IMR-90 (cell line): ENCODE data around the gene DEDD2. TPM values are rescaled to one million over a fixed set of nuclear protein-coding genes. Genes with fewer than 3 reads are reported as not detected.

Experiments used
- ATAC-seq: fragments of 200-7000 bp; cut with Tn5 transposase; 2 replicates; pipeline ENCODE4 v1.9.1; 2020; ENCODE audit warnings: low read depth, mild to moderate bottlenecking, moderate library complexity
- BruUV-seq: library from RNA; stranded (reverse); fragments of 400-500 nt; replicated peaks from 2 replicates; lab custom pipeline; 2021; lab: Mats Ljungman, UMichigan
- CTCF ChIA-PET: fragments of 300-600 bp; formaldehyde crosslinking; extraction: SDS; loops from one replicate; lab custom pipeline; 2021; ENCODE audit warnings: antibody characterized with exemption; lab: Yijun Ruan, JAX
- POLR2A ChIA-PET: fragments of 300-600 bp; sonication (Branson Sonifier 250); formaldehyde crosslinking; loops from one replicate; lab custom pipeline; 2022; ENCODE audit warnings: antibody characterized with exemption; ENCODE audit not compliant: unreplicated experiment; lab: Charles Lee
- DNase-seq: peaks from one replicate; pipeline ENCODE4 v3.0.0; 2013
- H2AFZ ChIP-seq: replicated peaks from 2 replicates; pipeline ENCODE3; 2013; ENCODE audit warnings: low read length, mild to moderate bottlenecking; ENCODE audit not compliant: poor library complexity
- H2AK5ac ChIP-seq: 2 replicates; pipeline ENCODE4 v1.6.1; 2013; ENCODE audit warnings: low read depth, low read length, inconsistent platforms
- H2AK9ac ChIP-seq: replicated peaks from 2 replicates; pipeline ENCODE3; 2013; ENCODE audit warnings: mild to moderate bottlenecking, low read depth, low read length, moderate library complexity; ENCODE audit not compliant: poor library complexity
- H2BK120ac ChIP-seq: 2 replicates; pipeline ENCODE4 v1.6.1; 2013; ENCODE audit warnings: low read depth, low read length, inconsistent platforms
- H2BK15ac ChIP-seq: 3 replicates; pipeline ENCODE4 v1.6.1; 2013; ENCODE audit warnings: low read depth, low read length, inconsistent platforms
- H2BK20ac ChIP-seq: 2 replicates; pipeline ENCODE4 v1.6.1; 2013; ENCODE audit warnings: low read depth, mild to moderate bottlenecking, inconsistent platforms, low read length, moderate library complexity
- H2BK5ac ChIP-seq: 2 replicates; pipeline ENCODE4 v1.6.1; 2013; ENCODE audit warnings: mild to moderate bottlenecking, low read depth, low read length, inconsistent platforms; ENCODE audit not compliant: poor library complexity, severe bottlenecking
- H3K14ac ChIP-seq: replicated peaks from 2 replicates; pipeline ENCODE4 v1.6.1; 2013; ENCODE audit warnings: low read depth, low read length, inconsistent platforms
- H3K18ac ChIP-seq: 2 replicates; pipeline ENCODE4 v1.6.1; 2013; ENCODE audit warnings: low read depth, low read length, control low read depth
- H3K23ac ChIP-seq: 2 replicates; pipeline ENCODE4 v1.6.1; 2013; ENCODE audit warnings: low read depth, low read length, inconsistent platforms
- H3K27ac ChIP-seq: 2 replicates; pipeline ENCODE4 v1.5.1; 2013; ENCODE audit warnings: mild to moderate bottlenecking, control low read depth, low read length; ENCODE audit not compliant: insufficient read depth
- H3K27me3 ChIP-seq: 2 replicates; pipeline ENCODE4 v1.6.1; 2013; ENCODE audit warnings: low read length; ENCODE audit not compliant: control insufficient read depth, insufficient read depth
- H3K36me3 ChIP-seq: 2 replicates; pipeline ENCODE4 v1.6.1; 2013; ENCODE audit warnings: low read length, mixed read lengths; ENCODE audit not compliant: control insufficient read depth, insufficient read depth
- H3K4ac ChIP-seq: 2 replicates; pipeline ENCODE4 v1.6.1; 2013; ENCODE audit warnings: low read depth, low read length, inconsistent platforms
- H3K4me1 ChIP-seq: 2 replicates; pipeline ENCODE4 v1.6.1; 2013; ENCODE audit warnings: low read length, mixed read lengths; ENCODE audit not compliant: control insufficient read depth, insufficient read depth
- H3K4me2 ChIP-seq: 2 replicates; pipeline ENCODE4 v1.6.1; 2013; ENCODE audit warnings: low read depth, mild to moderate bottlenecking, control low read depth, low read length, moderate library complexity
- H3K4me3 ChIP-seq: 2 replicates; pipeline ENCODE4 v1.5.1; 2013; ENCODE audit warnings: low read depth, mild to moderate bottlenecking, control low read depth, low read length, moderate library complexity; ENCODE audit not compliant: insufficient read depth
- H3K56ac ChIP-seq: 2 replicates; pipeline ENCODE4 v1.6.1; 2013; ENCODE audit warnings: low read length, inconsistent platforms; ENCODE audit not compliant: insufficient read depth; ENCODE audit errors: extremely low read depth
- H3K79me1 ChIP-seq, 2 experiments: 2 replicates each; pipeline ENCODE4 v1.6.1; 2013; ENCODE audit warnings: low read length in 2 of 2, inconsistent platforms in 1 of 2, low read depth in 1 of 2
- H3K9ac ChIP-seq: 2 replicates; pipeline ENCODE4 v1.6.1; 2013; ENCODE audit warnings: low read depth, low read length, control low read depth
- H3K9me1 ChIP-seq: 2 replicates; pipeline ENCODE4 v1.6.1; 2013; ENCODE audit warnings: low read length, inconsistent platforms; ENCODE audit not compliant: insufficient read depth
- H3K9me3 ChIP-seq: 2 replicates; pipeline ENCODE4 v1.6.1; 2013; ENCODE audit warnings: low read length; ENCODE audit not compliant: control insufficient read depth, insufficient read depth
- H4K20me1 ChIP-seq: 2 replicates; pipeline ENCODE4 v1.6.1; 2013; ENCODE audit warnings: low read length, inconsistent platforms; ENCODE audit not compliant: insufficient read depth
- H4K5ac ChIP-seq: 2 replicates; pipeline ENCODE4 v1.6.1; 2013; ENCODE audit warnings: mild to moderate bottlenecking, low read depth, low read length, control low read depth
- H4K8ac ChIP-seq, 2 experiments: 2 replicates each; pipeline ENCODE4 v1.6.1; 2013; ENCODE audit warnings: low read depth in 2 of 2, low read length in 2 of 2, control low read depth in 1 of 2, inconsistent platforms in 1 of 2
- H4K91ac ChIP-seq: 2 replicates; pipeline ENCODE4 v1.6.1; 2013; ENCODE audit warnings: low read depth, low read length, inconsistent platforms; ENCODE audit not compliant: insufficient read depth
- CEBPB ChIP-seq: IDR thresholded peaks from 2 replicates; pipeline ENCODE4 v1.6.1; 2012; ENCODE audit warnings: low read depth, low read length, improper control_type of control experiment
- CHD1 ChIP-seq: IDR thresholded peaks from 2 replicates; pipeline ENCODE4 v1.6.1; 2012; ENCODE audit warnings: low read depth, low read length, improper control_type of control experiment
- FOS ChIP-seq: fragments of 150-350 bp; IDR thresholded peaks from 2 replicates; pipeline ENCODE4 v1.6.1; 2016; ENCODE audit warnings: low read depth, low read length
- MAFK ChIP-seq: IDR thresholded peaks from 2 replicates; pipeline ENCODE4 v1.6.1; 2012; ENCODE audit warnings: low read depth, low read length, improper control_type of control experiment
- MAZ ChIP-seq: IDR thresholded peaks from 2 replicates; pipeline ENCODE4 v1.6.1; 2012; ENCODE audit warnings: low read depth, mild to moderate bottlenecking, low read length, improper control_type of control experiment, moderate library complexity, borderline replicate concordance
- MXI1 ChIP-seq: IDR thresholded peaks from 2 replicates; pipeline ENCODE4 v1.6.1; 2012; ENCODE audit warnings: low read depth, mild to moderate bottlenecking, low read length, moderate library complexity, borderline replicate concordance
- NFE2L2 ChIP-seq: fragments of 150-350 bp; IDR thresholded peaks from 2 replicates; pipeline ENCODE4 v1.6.1; 2016; ENCODE audit warnings: low read depth, mild to moderate bottlenecking, low read length
- RAD21 ChIP-seq: IDR thresholded peaks from 2 replicates; pipeline ENCODE4 v1.6.1; 2012; ENCODE audit warnings: low read length, improper control_type of control experiment
- RCOR1 ChIP-seq: IDR thresholded peaks from 2 replicates; pipeline ENCODE4 v1.6.1; 2012; ENCODE audit warnings: mild to moderate bottlenecking, low read length, improper control_type of control experiment; ENCODE audit not compliant: insufficient replicate concordance
- WGBS, 2 experiments: methylation state at CpG; one replicate each; pipeline versions ENCODE4 v1.1.5 to v1.1.7; 2013; ENCODE audit warnings: missing lambda C conversion rate in 2 of 2; ENCODE audit not compliant: insufficient read length in 1 of 2; ENCODE audit errors: extremely low coverage in 2 of 2; 5-methylcytosine and 5-hydroxymethylcytosine counted together
- dilution Hi-C: fragments of 300-500 bp; cut with HindIII; formaldehyde crosslinking; loops from one replicate; pipeline ENCODE4 v1.14.3; 2018; ENCODE audit warnings: low sequenced_read_pairs; ENCODE audit not compliant: unreplicated experiment
- in situ Hi-C: fragments of 300-500 bp; cut with MboI; formaldehyde crosslinking; loops from 3 replicates; pipeline ENCODE4 v1.14.3; 2019; ENCODE audit warnings: low sequenced_read_pairs, inconsistent platforms, mixed read lengths
- intact Hi-C: fragments of 100-400 bp; cut with micrococcal nuclease; formaldehyde crosslinking; loops from 2 replicates; pipeline ENCODE4 v1.10.0; 2022
- polyA plus RNA-seq, 3 experiments: library from polyadenylated mRNA; depleted of rRNA; stranded (reverse); fragments of >200 nt; gene quantifications; 2 replicates each; pipeline ENCODE4 v1.2.3, GENCODE V29; 2012; ENCODE audit warnings: low replicate concordance in 1 of 3
- total RNA-seq: library from RNA; depleted of rRNA; stranded (reverse); fragments of >200 nt; gene quantifications from 2 replicates; pipeline ENCODE4 v1.2.3, GENCODE V29; 2012
- TF ChIP-seq, protein P1 (sequence below): fragments of 150-350 bp; IDR thresholded peaks from 2 replicates; pipeline ENCODE4 v1.6.1; 2016; ENCODE audit warnings: low read depth, mild to moderate bottlenecking, low read length, moderate library complexity, borderline replicate concordance
- TF ChIP-seq, protein P2 (sequence below): conservative IDR thresholded peaks from 2 replicates; pipeline ENCODE4 v1.5.1; 2012; ENCODE audit warnings: mild to moderate bottlenecking, low read depth, low read length, improper control_type of control experiment
- TF ChIP-seq, protein P3 (sequence below): fragments of 150-350 bp; IDR thresholded peaks from 2 replicates; pipeline ENCODE4 v1.6.1; 2017; ENCODE audit warnings: mild to moderate bottlenecking, antibody characterized with exemption, low read length, low read depth

The DEDD2 gene
- total and polyA plus RNA-seq, 2 of the 4 experiments (the other 2 are of a cell fraction) = 8.2 to 21.0 TPM

DNA sequence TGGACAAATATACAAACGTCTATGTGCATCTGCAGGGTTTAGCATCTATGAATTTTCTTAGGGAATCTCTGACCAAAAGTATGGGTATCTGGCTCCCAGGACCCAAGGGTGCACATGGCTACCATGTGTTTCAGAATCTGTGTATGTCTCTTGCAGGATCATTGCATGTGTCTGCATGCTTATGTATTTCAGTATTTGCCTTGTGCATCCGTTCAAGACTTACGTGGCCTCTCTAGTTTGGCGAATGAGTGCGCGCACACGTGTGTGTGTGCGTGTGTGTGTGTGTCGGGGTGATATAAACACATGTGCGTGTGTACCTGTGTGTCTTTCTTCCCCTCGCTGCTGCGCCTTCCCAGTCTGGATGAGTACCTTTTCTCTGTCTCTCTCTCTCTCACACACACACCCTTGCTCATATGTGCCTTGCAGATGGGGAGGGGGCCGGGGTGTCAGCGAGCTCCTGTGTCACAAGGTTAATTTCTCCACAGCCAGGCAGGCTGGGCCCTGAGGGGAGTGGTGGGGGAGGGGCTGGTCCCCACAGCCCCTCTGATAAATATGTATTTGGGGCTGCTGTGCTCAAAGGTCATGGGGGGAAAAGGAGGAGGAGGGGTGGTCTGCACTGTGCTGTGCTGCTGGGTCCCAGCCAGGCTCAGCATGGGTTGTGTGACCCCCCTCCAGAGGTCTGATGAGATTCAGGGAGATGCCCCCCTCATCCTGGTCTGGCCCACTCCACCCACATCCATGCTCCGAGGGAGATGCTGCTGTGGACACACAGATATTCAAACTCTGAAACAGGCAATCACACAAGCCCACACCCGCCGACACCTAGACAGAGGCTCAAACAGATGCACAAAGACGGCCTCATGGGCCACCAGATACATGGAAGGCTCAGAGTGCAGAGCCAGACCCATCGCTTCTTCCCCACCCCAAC is 47.7 kb downstream of the DEDD2 start:
- H3K79me1 ChIP-seq = no peaks in the 10 kb centered on the region
- POLR2A ChIA-PET = no interaction called here
- CTCF ChIA-PET = no interaction called here
- no peaks in the 10 kb centered on the region for H3K9me1 ChIP-seq
- no peak overlapping the region for H3K18ac ChIP-seq
- H2BK15ac ChIP-seq = no peak overlapping the region
- ATAC-seq (no peak), DNase-seq (no peak)
- TF ChIP-seq MAFK (no peak), RCOR1 (no peak), MAZ (no peak), CEBPB (no peak), NFE2L2 (no peak), FOS (no peak), RAD21 (no peak), CHD1 (no peak), MXI1 (no peak)
- TF ChIP-seq, protein P1, sequence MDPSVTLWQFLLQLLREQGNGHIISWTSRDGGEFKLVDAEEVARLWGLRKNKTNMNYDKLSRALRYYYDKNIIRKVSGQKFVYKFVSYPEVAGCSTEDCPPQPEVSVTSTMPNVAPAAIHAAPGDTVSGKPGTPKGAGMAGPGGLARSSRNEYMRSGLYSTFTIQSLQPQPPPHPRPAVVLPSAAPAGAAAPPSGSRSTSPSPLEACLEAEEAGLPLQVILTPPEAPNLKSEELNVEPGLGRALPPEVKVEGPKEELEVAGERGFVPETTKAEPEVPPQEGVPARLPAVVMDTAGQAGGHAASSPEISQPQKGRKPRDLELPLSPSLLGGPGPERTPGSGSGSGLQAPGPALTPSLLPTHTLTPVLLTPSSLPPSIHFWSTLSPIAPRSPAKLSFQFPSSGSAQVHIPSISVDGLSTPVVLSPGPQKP = no peak
- TF ChIP-seq, protein P2, sequence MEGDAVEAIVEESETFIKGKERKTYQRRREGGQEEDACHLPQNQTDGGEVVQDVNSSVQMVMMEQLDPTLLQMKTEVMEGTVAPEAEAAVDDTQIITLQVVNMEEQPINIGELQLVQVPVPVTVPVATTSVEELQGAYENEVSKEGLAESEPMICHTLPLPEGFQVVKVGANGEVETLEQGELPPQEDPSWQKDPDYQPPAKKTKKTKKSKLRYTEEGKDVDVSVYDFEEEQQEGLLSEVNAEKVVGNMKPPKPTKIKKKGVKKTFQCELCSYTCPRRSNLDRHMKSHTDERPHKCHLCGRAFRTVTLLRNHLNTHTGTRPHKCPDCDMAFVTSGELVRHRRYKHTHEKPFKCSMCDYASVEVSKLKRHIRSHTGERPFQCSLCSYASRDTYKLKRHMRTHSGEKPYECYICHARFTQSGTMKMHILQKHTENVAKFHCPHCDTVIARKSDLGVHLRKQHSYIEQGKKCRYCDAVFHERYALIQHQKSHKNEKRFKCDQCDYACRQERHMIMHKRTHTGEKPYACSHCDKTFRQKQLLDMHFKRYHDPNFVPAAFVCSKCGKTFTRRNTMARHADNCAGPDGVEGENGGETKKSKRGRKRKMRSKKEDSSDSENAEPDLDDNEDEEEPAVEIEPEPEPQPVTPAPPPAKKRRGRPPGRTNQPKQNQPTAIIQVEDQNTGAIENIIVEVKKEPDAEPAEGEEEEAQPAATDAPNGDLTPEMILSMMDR = no peak
- TF ChIP-seq, protein P3, sequence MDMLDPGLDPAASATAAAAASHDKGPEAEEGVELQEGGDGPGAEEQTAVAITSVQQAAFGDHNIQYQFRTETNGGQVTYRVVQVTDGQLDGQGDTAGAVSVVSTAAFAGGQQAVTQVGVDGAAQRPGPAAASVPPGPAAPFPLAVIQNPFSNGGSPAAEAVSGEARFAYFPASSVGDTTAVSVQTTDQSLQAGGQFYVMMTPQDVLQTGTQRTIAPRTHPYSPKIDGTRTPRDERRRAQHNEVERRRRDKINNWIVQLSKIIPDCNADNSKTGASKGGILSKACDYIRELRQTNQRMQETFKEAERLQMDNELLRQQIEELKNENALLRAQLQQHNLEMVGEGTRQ = no peak
- no peak overlapping the region for H3K27ac ChIP-seq
- no TSS peak for BruUV-seq
- in situ Hi-C loops (no loop called here), intact Hi-C loops (no loop called here), dilution Hi-C loops (no loop called here)
- no peak overlapping the region for H4K5ac ChIP-seq
- no peak overlapping the region for H3K4me3 ChIP-seq
- no peak overlapping the region for H3K56ac ChIP-seq
- H4K20me1 ChIP-seq = no peaks in the 10 kb centered on the region
- no peak overlapping the region for H3K23ac ChIP-seq
- no peak overlapping the region for H2AK5ac ChIP-seq
- H2BK5ac ChIP-seq = no peak overlapping the region
- H3K9me3 ChIP-seq = no peaks in the 10 kb centered on the region
- H3K4me1 ChIP-seq = no peaks in the 10 kb centered on the region
- H3K4me2 ChIP-seq = no peak overlapping the region
- no peak overlapping the region for H4K91ac ChIP-seq
- H3K27me3 ChIP-seq = peaks cover 88% of the 10 kb centered on the region
- H2AFZ ChIP-seq = no peak overlapping the region
- no peak overlapping the region for H3K14ac ChIP-seq
- H2BK120ac ChIP-seq = no peak overlapping the region
- no peak overlapping the region for H3K4ac ChIP-seq
- H4K8ac ChIP-seq = no peak overlapping the region
- no peak overlapping the region for H3K9ac ChIP-seq
- H2BK20ac ChIP-seq = no peak overlapping the region
- H3K36me3 ChIP-seq = no peaks in the 10 kb centered on the region
- 29% methylated on average over 4 of the region's 19 CpGs; no CpG with 5 or more reads in 1 of the 2 experiments for WGBS, 2 experiments
- H2AK9ac ChIP-seq = no peak overlapping the region
